ENCODE data around the gene VRK3.

DNA sequence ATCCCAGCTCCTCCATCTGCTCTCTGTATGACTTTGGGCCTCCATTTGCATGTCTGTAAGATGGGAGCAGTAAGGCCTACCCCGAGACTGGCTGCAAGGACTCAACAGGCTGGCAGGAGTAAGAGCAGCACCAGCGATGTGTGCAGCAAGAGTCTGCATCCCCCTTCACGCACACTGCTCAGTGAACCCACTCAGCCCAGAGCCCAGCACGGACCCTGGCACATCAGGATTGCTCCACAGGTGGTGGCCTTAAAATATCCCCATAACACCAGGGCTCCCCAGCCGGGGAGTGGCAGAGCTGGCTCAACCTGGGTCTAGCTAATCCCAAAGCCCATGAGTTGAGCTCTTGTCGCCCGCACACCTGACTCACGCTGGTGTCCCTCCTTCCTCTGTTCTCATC, 23.4 kb downstream of the VRK3 start:
- TF ChIP-seq, protein P1, sequence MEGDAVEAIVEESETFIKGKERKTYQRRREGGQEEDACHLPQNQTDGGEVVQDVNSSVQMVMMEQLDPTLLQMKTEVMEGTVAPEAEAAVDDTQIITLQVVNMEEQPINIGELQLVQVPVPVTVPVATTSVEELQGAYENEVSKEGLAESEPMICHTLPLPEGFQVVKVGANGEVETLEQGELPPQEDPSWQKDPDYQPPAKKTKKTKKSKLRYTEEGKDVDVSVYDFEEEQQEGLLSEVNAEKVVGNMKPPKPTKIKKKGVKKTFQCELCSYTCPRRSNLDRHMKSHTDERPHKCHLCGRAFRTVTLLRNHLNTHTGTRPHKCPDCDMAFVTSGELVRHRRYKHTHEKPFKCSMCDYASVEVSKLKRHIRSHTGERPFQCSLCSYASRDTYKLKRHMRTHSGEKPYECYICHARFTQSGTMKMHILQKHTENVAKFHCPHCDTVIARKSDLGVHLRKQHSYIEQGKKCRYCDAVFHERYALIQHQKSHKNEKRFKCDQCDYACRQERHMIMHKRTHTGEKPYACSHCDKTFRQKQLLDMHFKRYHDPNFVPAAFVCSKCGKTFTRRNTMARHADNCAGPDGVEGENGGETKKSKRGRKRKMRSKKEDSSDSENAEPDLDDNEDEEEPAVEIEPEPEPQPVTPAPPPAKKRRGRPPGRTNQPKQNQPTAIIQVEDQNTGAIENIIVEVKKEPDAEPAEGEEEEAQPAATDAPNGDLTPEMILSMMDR (conservative IDR thresholded peaks at IDR 0.05 in 1 of 2, IDR thresholded peaks at IDR 0.05 in 1 of 2; ENCODE audit: extremely low read depth in 1 of 2, insufficient read depth in 1 of 2, low read depth in 1 of 2, low read length in 2 of 2): no peak
- no peak for TF ChIP-seq EZH2 (IDR thresholded peaks at IDR 0.05; ENCODE audit: borderline replicate concordance, low read length)

Data from mammary epithelial cell (primary cell).